GF-D8 (cell line): ENCODE data around the gene FGGY.
"Not testable (repeated sequence)": the region's sequence is repeated elsewhere in the genome, so short reads cannot be mapped to it uniquely, and the experiment has no call there.

Source experiments
- DNase-seq: peaks from one replicate; lab custom pipeline; 2025; lab: John Stamatoyannopoulos, UW

The FGGY gene

GRCh38 chr1:59296358-59297256, at the start of gene FGGY:
FGGY (plus strand) TSS chr1:59297094; CDS start chr1:59321550, 24,456 bp downstream.
- DNase-seq: peak; percentile 81

- DNase-seq: no peak
These were observed 48.1 kb upstream of the FGGY start for GRCh38 chr1:59248758-59249157.

- no peak for DNase-seq
These were observed 47.3 kb upstream of the FGGY start for GRCh38 chr1:59249396-59250137.

GRCh38 chr1:59251061-59251460, 45.8 kb upstream of the FGGY start:
- not testable (repeated sequence) for DNase-seq

- DNase-seq: not testable (repeated sequence)
These were observed 40.5 kb upstream of the FGGY start for GRCh38 chr1:59256429-59256828.

GRCh38 chr1:59258412-59259032, 38.4 kb upstream of the FGGY start:
- no peak for DNase-seq

GRCh38 chr1:59261537-59261936, 35.4 kb upstream of the FGGY start:
- no peak for DNase-seq

- no peak for DNase-seq
These were observed 34.3 kb upstream of the FGGY start for GRCh38 chr1:59262631-59263030.

GRCh38 chr1:59263111-59263510, 33.8 kb upstream of the FGGY start:
- no peak for DNase-seq

- no peak for DNase-seq
These were observed 31.3 kb upstream of the FGGY start for GRCh38 chr1:59265622-59266021.

- no peak for DNase-seq
These were observed 30.5 kb upstream of the FGGY start for GRCh38 chr1:59266180-59266926.

GRCh38 chr1:59266927-59267293, 30.0 kb upstream of the FGGY start:
- DNase-seq: no peak

- DNase-seq: no peak
These were observed 28.5 kb upstream of the FGGY start for GRCh38 chr1:59268406-59268805.

- DNase-seq: no peak
These were observed 25.2 kb upstream of the FGGY start for GRCh38 chr1:59271561-59272260.

GRCh38 chr1:59272507-59272906, 24.4 kb upstream of the FGGY start:
- DNase-seq: no peak

GRCh38 chr1:59276439-59276851, 20.4 kb upstream of the FGGY start:
- no peak for DNase-seq

- DNase-seq: no peak
These were observed 18.0 kb upstream of the FGGY start for GRCh38 chr1:59278780-59279354.

GRCh38 chr1:59279645-59280044, 17.2 kb upstream of the FGGY start:
- no peak for DNase-seq

GRCh38 chr1:59282951-59283350, 13.9 kb upstream of the FGGY start:
- DNase-seq: no peak

GRCh38 chr1:59285691-59286090, 11.2 kb upstream of the FGGY start:
- DNase-seq: no peak

GRCh38 chr1:59288046-59288445, 8.8 kb upstream of the FGGY start:
- DNase-seq: no peak
